ENCODE results near the gene ALKBH3. TPM values are rescaled to one million over a fixed set of nuclear protein-coding genes. Genes with fewer than 3 reads are reported as not detected.

The ALKBH3 gene
- total RNA-seq, 6 donors from 2014 or later, result 23.9 to 60.8 (median 27.6) TPM

- ATAC-seq (ENCODE audit: low FRiP score in 2 of 2) (no peak), DNase-seq (no peak)
- H3K4me3 ChIP-seq, result no peak overlapping the region
- 63 to 66% methylated on average over 10 of the region's 10 CpGs for WGBS, 2 donors
- peaks cover 0 to 5% (median 0%) of the 10 kb centered on the region in 4 donors for H3K4me1 ChIP-seq
- no peaks in the 10 kb centered on the region for H3K9me3 ChIP-seq
- no peaks in the 10 kb centered on the region for H3K27me3 ChIP-seq
- no peak overlapping the region for H3K27ac ChIP-seq
- TF ChIP-seq POLR2A (IDR thresholded peaks at IDR 0.05) (no peak), EP300 (IDR thresholded peaks at IDR 0.05) (no peak), POLR2AphosphoS5 (IDR thresholded peaks at IDR 0.05) (no peak)
- TF ChIP-seq, protein P1, sequence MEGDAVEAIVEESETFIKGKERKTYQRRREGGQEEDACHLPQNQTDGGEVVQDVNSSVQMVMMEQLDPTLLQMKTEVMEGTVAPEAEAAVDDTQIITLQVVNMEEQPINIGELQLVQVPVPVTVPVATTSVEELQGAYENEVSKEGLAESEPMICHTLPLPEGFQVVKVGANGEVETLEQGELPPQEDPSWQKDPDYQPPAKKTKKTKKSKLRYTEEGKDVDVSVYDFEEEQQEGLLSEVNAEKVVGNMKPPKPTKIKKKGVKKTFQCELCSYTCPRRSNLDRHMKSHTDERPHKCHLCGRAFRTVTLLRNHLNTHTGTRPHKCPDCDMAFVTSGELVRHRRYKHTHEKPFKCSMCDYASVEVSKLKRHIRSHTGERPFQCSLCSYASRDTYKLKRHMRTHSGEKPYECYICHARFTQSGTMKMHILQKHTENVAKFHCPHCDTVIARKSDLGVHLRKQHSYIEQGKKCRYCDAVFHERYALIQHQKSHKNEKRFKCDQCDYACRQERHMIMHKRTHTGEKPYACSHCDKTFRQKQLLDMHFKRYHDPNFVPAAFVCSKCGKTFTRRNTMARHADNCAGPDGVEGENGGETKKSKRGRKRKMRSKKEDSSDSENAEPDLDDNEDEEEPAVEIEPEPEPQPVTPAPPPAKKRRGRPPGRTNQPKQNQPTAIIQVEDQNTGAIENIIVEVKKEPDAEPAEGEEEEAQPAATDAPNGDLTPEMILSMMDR (IDR thresholded peaks at IDR 0.05), result no peak
- H3K36me3 ChIP-seq, result no peaks in the 10 kb centered on the region
Measured at GRCh38 chr11:43930868-43931716, 50.5 kb downstream of the ALKBH3 start.

DNA sequence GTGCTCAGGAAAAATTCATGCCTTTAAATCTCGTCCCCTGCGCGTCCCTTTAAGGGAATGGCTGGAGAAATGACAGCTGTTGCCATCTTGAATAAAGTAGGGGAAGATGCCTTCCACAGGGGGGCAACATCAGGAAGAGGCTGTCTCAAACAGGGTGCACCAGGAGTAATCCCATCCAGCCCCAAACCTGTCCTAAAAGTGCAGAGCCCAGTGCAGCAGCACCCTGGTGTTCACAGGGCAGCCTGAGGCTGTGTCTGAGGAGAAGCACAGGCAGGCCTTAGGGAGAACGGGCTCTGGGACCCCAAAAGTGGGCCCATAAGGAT is 51.0 kb downstream of the ALKBH3 start:
- TF ChIP-seq, protein P1 (IDR thresholded peaks at IDR 0.05), result peak in 1 of 6 experiments; percentile 11
- TF ChIP-seq EP300 (IDR thresholded peaks at IDR 0.05) (no peak), POLR2A (IDR thresholded peaks at IDR 0.05) (no peak), POLR2AphosphoS5 (IDR thresholded peaks at IDR 0.05) (no peak)
- Histone ChIP-seq H3K4me3 (no peak overlapping the region), H3K27ac (no peak overlapping the region), H3K36me3 (no peaks in the 10 kb centered on the region), H3K27me3 (no peaks in the 10 kb centered on the region), H3K4me1 (peaks cover 0 to 5% (median 0%) of the 10 kb centered on the region in 4 donors), H3K9me3 (no peaks in the 10 kb centered on the region)
- ATAC-seq (ENCODE audit: low FRiP score in 2 of 2) (no peak), DNase-seq (no peak)
- 69 to 73% methylated on average over 4 of the region's 4 CpGs for WGBS, 2 donors

- DNase-seq, result no peak
- H3K4me1 ChIP-seq, result peaks cover 0 to 9% (median 0%) of the 10 kb centered on the region in 4 donors
Measured at GRCh38 chr11:43933226-43933607, 52.6 kb downstream of the ALKBH3 start.

DNA sequence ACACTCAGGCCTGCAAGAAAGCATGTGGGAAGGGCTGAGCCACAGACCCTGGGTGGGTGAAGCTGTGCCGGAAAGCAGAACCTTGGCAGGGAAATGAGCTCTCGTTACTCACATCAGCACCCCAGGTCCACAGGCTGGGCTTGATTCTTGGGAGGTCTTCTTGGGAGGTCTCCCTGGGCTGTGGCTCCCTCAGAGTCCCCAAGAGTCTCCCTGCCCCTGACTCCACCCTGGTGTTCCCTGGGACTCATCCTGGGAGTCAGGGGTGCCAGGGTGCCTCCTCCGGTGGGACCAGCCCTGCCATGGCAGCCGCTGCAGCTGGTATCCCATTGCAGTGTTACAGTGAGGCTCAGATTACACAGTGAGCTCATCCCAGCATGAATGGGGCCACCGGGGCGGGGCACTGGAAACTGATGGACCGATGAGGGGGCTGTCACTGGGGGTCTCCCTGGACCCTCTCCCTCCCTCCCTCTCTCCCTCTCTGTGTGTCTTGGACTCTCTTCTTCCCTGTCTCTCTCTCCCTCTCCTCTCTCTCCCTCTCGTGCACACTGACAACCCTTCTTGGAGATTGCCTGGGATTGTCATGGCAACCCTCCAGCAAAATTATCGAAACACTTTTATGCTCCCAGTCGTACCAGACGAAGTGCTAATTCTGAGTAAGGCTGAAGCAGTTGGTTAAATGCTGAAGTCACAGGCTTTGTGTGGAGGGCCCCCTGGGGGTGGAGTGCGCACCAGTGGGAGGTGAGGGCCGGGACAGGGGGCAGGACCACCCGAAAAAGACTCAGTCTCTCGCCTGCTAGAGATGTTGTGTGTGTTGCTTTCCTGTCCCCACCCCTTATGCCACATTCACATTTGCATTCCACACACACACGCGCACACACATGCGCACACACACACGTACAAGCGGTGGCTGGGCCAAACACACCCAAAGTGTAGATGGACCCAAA is 53.2 kb downstream of the ALKBH3 start:
- Histone ChIP-seq H3K36me3 (no peaks in the 10 kb centered on the region), H3K4me1 (peaks cover 0 to 9% (median 0%) of the 10 kb centered on the region in 4 donors), H3K9me3 (no peaks in the 10 kb centered on the region), H3K27me3 (no peaks in the 10 kb centered on the region), H3K27ac (no peak overlapping the region), H3K4me3 (no peak overlapping the region)
- 42 to 70% methylated on average over 9 to 20 of the region's 20 CpGs for WGBS, 2 donors
- TF ChIP-seq EP300 (IDR thresholded peaks at IDR 0.05), result no peak
- TF ChIP-seq, protein P1 (IDR thresholded peaks at IDR 0.05), result no peak
- no peak for TF ChIP-seq POLR2AphosphoS5 (IDR thresholded peaks at IDR 0.05)
- no peak for TF ChIP-seq POLR2A (IDR thresholded peaks at IDR 0.05)
- ATAC-seq (ENCODE audit: low FRiP score in 2 of 2) (peak; percentile 1 to 37), DNase-seq (no peak)

More at GRCh38 chr11:43933226-43933607, 52.6 kb downstream of the ALKBH3 start:
- ATAC-seq (ENCODE audit: low FRiP score in 2 of 2), result no peak
- no peak overlapping the region for H3K4me3 ChIP-seq
- H3K27ac ChIP-seq, result no peak overlapping the region
- H3K27me3 ChIP-seq, result no peaks in the 10 kb centered on the region
- 94% methylated on average over 1 of the region's 1 CpG; no CpG with 5 or more reads in 1 of the 2 donors for WGBS, 2 donors
- no peaks in the 10 kb centered on the region for H3K9me3 ChIP-seq
- TF ChIP-seq POLR2AphosphoS5 (IDR thresholded peaks at IDR 0.05) (no peak), POLR2A (IDR thresholded peaks at IDR 0.05) (no peak), EP300 (IDR thresholded peaks at IDR 0.05) (no peak)
- TF ChIP-seq, protein P1 (IDR thresholded peaks at IDR 0.05), result no peak
- H3K36me3 ChIP-seq, result no peaks in the 10 kb centered on the region

Data from upper lobe of left lung (tissue), 6 donors.